ENCODE results near the gene CALY.
A peak's percentile ranks its signal among the peaks of the same experiment; 100 is the strongest.

Gene CALY

GRCh38 chr10:133366130-133366478 lies 29.4 kb upstream of the CALY start:
- DNase-seq: no peak

- no peak for DNase-seq
Observed at GRCh38 chr10:133365461-133366129, 28.9 kb upstream of the CALY start.

- no peak for DNase-seq
Observed at GRCh38 chr10:133364645-133365431, 28.1 kb upstream of the CALY start.

DNA sequence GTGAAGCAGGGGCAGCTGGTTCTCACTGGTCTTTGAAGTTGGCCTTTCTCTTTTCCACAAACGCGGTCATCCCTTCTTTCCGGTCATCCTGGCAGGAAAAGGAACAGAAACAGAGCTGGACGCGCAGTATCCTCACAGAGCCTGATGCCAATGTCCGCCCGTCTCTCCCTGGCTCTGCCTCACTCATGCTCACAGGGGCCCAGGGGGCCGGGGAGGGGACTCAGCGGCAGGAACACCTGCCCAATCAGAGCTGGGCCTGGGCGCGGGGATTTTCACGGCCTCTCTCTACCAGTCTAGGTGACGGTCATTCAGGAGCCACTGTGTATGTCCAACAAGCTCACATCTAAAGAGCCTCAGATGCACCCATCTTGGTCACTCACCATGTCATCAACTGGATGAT lies 26.1 kb upstream of the CALY start:
- DNase-seq: no peak

- DNase-seq: no peak
Observed at GRCh38 chr10:133361773-133362441, 25.2 kb upstream of the CALY start.

GRCh38 chr10:133361227-133361626 lies 24.5 kb upstream of the CALY start:
- no peak for DNase-seq

DNA sequence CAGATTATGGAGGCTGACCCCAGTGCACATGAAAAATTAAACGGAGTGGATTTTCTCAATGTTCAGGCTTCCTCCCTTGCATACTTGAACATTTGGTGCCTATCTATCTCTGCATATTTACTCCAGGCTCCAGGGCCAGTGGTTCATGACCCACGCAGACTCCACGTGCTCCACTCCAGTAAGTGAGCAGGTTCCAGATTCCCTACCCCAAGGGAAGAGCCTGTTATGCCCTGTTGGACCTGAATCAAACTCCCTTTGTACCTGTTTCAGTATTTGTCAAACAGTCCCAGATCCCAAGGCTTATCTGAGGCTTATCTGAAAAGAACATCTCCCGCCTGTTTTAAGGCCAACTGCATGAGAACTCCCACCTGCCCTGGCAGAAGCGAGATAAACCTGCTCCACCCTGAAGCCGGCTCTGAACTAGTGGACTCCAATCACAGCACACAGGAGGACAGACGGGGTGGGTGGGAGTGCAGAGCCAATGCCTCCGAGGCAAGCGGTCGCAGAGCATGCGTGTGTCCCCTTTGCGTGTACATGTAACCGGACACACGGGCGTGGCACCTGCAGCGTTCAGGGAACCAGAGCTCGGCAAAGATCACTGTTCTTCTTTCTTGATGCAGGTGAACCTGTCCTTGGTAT lies 23.4 kb upstream of the CALY start:
- DNase-seq: no peak

DNA sequence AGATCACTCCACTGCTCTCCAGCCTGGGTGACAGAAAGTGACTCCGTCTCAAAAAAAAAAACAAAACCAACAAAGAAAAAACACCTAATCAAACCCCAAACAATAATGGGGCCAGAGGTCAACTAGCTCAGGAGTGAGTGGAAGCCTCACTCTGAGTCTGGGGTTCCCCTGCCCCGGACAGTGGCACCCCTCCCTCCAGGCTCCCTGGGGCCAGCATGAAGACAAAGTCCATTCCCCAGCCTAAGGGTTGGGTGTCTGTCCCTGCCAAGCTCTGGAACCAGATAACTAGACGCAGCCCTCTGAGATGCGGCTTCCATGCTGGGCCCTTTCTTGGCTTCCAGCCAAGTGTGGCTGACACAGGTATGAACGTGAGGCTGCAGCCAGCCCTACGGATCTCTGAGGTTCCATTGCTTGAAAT lies 22.9 kb upstream of the CALY start:
- no peak for DNase-seq

DNA sequence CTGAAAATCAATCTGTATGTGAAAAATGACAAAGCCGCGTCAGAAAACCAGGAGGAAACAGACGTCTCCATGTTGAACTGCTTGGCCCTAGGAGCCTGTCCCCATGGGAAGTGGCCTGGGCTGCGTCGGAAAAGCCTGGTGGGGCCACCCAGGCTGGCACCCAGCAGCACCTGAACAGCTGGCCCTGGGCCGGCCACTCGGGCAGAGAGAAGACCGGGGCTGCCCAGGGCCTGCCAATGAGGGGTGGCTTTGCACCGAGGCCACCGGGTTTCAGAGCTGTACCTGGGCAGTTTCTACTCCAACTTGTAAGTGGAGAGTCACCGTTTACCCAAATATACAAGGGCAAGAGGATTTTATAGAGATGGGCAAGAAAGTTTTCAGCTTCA lies 22.2 kb upstream of the CALY start:
- no peak for DNase-seq

DNA sequence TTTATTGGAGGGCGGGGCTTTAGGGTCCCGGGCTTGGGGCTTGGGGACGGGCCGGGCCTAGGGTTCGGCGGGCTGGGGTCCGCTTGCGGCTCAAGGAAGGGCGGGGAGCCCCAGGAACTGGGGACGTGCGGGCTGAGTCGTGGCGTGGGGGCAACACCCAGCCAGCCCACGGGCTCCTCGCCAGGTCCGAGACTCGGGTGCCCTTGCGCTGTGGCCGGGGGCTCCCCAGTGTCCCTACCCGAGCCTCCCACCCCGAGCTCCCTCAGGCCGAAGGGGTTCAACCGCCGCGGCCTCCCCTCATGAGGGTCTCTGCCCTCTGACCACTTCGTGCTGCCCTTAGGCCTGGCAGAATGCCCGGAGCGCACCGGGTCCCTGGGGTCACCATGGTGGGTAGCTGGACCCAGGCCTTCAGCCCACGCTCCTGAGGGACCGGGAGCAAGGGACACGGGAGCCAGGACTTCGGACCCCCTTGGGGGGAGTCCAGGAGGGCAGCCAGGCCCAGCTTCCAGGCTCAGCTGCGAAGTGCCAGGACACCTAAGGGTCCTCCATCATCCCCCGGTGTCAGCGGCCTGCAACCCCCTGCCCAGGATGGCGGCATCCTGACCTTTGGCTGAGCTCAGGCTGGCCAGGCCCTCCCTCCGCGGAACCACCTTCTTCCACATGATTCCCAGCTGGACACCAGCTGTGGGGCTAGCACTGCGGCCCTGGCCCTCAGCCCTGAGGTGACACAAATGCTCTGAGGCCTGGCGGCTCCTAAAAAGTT lies 21.6 kb upstream of the CALY start:
- DNase-seq: no peak

DNA sequence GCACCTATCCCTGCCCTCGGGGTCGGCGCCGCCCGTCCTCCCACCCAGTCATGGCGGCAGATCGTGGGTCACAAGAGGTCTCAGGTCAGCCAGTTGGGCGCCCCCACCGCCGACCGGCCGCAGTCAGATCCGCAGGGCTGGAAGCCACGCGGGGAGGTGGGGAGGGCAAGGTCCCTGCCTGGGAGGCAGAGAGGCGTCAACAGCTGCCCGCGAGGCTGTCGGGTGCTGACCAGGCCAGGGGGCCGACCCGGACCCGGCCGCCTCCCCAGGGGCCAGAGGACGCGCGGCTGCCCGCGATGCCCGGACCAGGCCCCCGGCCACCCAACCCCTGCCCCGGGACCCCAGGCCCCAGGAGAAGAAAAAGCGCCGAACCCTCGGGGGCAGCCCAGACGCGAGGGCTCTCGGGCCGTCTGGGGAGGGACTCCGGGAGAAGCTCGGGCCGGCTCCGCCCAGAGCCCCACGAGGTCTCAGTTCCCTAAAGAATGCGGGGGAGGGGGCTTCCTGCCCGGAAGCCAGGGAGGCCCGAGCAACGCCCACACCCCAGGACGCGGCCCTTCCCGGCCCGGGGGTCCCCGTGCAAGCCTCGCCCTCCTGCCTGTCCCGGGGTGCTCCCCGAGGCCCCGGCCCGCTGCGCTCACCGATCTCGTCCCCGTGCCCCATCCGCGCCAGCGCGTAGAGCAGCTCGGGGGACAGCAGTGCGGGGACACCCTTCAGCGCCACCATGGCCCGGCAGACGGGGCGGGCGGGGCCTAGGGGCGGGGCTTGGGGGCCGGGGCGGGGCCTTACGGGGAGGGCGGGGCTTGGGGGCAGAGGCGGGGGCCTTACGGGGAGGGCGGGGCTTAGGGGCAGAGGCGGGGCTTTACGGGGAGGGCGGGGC lies 20.8 kb upstream of the CALY start, which contains the start of gene FUOM:
Gene FUOM (minus strand): TSS at position 735 of the 877 bp plus-strand sequence. CDS start 12 bp downstream, at position 723.
- peak; percentile 63 for DNase-seq

- no peak for DNase-seq
Observed at GRCh38 chr10:133356549-133357284, 20.0 kb upstream of the CALY start.

DNA sequence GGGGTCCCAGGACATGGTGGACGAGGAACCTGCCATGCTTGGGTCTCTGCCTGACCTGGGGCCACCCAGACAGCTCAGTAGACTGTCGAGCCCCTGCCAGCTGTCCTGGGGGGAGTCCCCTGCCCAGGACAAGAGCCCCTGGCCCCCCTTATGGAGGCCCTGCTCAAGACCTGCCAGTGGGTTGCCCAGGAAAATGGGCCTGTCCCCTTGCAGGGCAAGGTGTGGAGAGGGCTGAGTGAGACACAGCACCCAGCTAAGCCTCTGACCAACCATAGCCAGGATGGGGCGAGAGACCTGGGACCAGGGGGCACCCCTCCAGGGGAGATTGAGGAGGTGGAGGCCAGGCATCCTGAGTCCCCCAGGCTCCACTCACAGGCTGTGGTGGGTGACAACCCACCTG lies 19.3 kb upstream of the CALY start:
- no peak for DNase-seq

DNA sequence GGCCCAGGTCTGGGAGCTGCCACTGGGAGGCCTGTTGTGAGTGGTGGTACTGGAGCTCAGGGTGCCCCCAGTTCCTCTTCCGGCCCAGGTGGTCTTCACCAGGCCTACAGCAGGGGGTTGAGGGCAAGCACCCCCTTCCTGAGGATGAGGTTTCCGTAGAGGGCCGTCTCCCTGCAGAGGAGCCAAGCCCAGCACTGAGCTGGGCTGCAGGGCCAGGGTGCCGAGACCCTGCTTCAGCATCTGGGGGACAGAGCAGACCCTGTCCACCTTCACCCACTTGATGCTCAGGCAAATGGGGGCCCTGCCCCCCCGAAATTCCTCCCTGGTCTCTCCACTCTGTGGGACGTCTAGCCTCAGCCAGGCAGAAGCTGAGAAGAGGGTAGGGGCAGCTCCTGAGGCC lies 18.6 kb upstream of the CALY start:
- no peak for DNase-seq

GRCh38 chr10:133354672-133355240 lies 18.1 kb upstream of the CALY start:
- no peak for DNase-seq

DNA sequence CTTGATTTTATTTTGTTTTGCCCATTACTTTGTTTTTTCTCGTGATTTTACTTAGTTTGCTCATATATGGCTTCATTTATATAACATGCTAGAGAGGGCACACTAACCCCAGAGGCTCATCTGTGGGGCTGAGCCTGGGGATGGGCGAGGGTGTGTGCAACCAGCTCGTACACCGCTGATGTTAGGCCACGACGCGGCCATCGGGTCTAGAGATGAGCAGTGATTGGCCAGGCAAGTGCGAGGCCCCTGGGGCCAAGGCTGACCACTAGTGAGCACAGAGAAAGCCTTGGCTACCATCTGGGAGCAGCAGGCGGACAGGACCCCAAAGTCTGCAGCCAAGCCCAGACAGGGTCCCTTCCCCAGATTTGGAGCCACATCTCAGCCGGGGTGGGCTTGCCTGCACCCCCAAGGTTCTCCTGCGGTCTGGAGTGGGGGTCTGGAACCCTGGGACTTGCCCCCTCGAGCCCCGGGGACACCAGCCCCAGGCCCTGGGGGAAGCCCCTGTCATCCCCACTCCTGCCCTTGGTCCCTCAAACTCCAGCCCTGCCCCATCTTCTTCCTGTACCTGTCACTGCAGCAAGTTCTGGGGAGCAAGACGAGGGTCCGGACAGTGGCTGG lies 17.4 kb upstream of the CALY start:
- DNase-seq: no peak

GRCh38 chr10:133353202-133353959 lies 16.7 kb upstream of the CALY start:
- no peak for DNase-seq

DNA sequence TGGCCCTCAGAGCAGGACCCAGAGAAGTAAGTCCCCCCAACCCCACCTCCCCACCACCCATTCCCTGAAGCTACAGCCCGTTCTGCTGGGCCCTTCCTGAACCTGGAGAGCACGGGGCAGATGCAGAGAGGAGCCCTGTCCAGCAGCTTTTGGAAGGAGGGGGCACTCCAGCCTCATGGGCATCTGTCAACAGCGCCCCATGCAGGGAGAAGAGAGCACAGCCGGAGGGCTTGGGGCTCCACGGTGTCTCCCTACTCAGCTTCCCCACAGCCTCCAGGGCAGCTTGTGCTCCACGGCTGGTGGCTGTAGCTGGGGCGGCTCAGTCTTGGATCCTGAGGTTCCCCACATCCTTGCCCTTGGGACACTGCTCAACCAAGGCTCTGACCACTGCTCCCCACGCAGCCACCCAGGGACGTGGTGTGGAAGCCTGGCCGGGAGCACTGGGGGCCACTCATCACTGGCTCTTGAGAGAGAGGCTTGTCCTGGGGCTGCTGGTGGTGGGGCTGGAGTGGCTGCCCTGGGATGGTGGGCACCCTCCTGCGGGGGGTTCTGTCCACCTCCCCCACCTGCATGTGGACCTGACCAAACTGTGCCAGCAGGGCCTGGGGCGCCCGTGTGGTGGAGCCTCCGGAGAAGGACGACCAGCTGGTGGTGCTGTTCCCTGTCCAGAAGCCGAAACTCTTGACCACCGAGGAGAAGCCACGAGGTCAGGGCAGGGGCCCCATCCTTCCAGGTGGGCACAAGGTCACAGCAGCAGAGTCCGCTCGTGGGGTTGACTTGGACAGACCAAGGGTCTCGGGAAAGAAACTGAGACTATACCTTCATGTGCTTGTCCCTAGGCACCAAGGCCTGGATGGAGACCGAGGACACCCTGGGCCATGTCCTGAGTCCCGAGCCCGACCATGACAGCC lies 15.0 kb upstream of the CALY start:
- DNase-seq: no peak
